ENCODE measurements around the gene CIDEC. TPM values are rescaled to one million over a fixed set of nuclear protein-coding genes. Genes with fewer than 3 reads are reported as not detected.

CIDEC gene
- total RNA-seq, 3 donors from 2014 or later: 10.4 to 49.0 (median 14.9) TPM

- TF ChIP-seq CTCF (IDR thresholded peaks at IDR 0.05): no peak
- Histone ChIP-seq H3K4me3 (peak overlapping the region; percentile 96), H3K36me3 (ENCODE audit: low read depth) (no peaks in the 10 kb centered on the region), H3K9me3 (no peaks in the 10 kb centered on the region), H3K4me1 (ENCODE audit: low read depth) (peaks cover 33% of the 10 kb centered on the region)
- intact Hi-C loops (cut with DNase I, micrococcal nuclease): no loop called here
- ATAC-seq: no peak
- no peak for DNase-seq
These were observed 11.1 kb upstream of the CIDEC start for GRCh38 chr3:9891072-9891622.

- no peak for TF ChIP-seq CTCF (IDR thresholded peaks at IDR 0.05)
- ATAC-seq (peak; percentile 99), DNase-seq (peak; percentile 93 to 95 (median 94))
- Histone ChIP-seq H3K4me3 (peak within 1 kb of the TSS; percentile 96), H3K4me1 (ENCODE audit: low read depth) (peaks cover 31% of the 10 kb centered on the region), H3K36me3 (ENCODE audit: low read depth) (no peaks in the 10 kb centered on the region), H3K9me3 (no peaks in the 10 kb centered on the region)
- intact Hi-C loops (cut with DNase I, micrococcal nuclease): no loop called here
These were observed 10.4 kb upstream of the CIDEC start, which contains the start of gene JAGN1 for GRCh38 chr3:9890249-9891071. TSS of gene JAGN1 (plus strand) at chr3:9890610. CDS start at chr3:9890723, 113 bp downstream.

GRCh38 chr3:9889405-9889804, 9.4 kb upstream of the CIDEC start:
- Histone ChIP-seq H3K4me3 (no peak overlapping the region), H3K9me3 (no peaks in the 10 kb centered on the region), H3K36me3 (ENCODE audit: low read depth) (no peaks in the 10 kb centered on the region), H3K4me1 (ENCODE audit: low read depth) (peaks cover 22% of the 10 kb centered on the region)
- intact Hi-C loops (cut with DNase I, micrococcal nuclease): no loop called here
- no peak for TF ChIP-seq CTCF (IDR thresholded peaks at IDR 0.05)
- no peak for DNase-seq
- ATAC-seq: no peak

- no peak for ATAC-seq
- TF ChIP-seq CTCF (IDR thresholded peaks at IDR 0.05): no peak
- Histone ChIP-seq H3K4me1 (ENCODE audit: low read depth) (peaks cover 14% of the 10 kb centered on the region), H3K9me3 (no peaks in the 10 kb centered on the region), H3K36me3 (ENCODE audit: low read depth) (no peaks in the 10 kb centered on the region), H3K4me3 (no peak overlapping the region)
- no peak for DNase-seq
- intact Hi-C loops (cut with DNase I, micrococcal nuclease): no loop called here
These were observed 8.5 kb upstream of the CIDEC start for GRCh38 chr3:9888540-9888939.

- peaks cover 14% of the 10 kb centered on the region for H3K4me1 ChIP-seq (ENCODE audit: low read depth)
- intact Hi-C loops (cut with DNase I, micrococcal nuclease): no loop called here
- H3K9me3 ChIP-seq: no peaks in the 10 kb centered on the region
- TF ChIP-seq CTCF (IDR thresholded peaks at IDR 0.05): no peak
- no peak overlapping the region for H3K4me3 ChIP-seq
- no peak for ATAC-seq
- H3K36me3 ChIP-seq (ENCODE audit: low read depth): no peaks in the 10 kb centered on the region
- DNase-seq: no peak
These were observed 7.4 kb upstream of the CIDEC start for GRCh38 chr3:9887480-9887879.
